ENCODE results near the gene SLC2A9. TPM values are rescaled to one million over a fixed set of nuclear protein-coding genes. Genes with fewer than 3 reads are reported as not detected.
A peak's percentile ranks its signal among the peaks of the same experiment; 100 is the strongest.

The SLC2A9 gene
- total and polyA plus RNA-seq, 2 of the 8 experiments (the other 6 are each of a cell fraction or from before 2014, with no cell fraction given) = 0.20 to 0.26 TPM

DNA sequence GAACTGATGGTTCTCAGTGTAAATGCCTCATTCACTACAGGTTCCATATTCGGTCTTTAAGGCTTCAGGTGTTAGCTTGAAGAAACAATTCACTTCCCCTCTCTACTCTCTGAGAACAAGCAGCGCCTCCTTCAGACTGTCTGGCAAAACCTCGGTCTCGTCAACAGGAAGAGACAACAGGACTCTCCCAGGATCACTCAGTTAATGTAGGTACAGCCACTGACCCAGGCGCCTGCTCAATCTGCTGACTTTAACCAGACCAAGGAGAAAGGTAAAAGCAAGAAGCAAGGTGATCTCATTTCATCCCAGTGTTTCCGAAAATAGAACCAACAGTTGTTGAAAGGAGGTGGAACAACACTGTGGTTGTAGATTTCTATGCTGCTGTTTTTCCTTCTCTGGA is 102.2 kb downstream of the SLC2A9 start:
- no peak overlapping the region for H3K4me3 ChIP-seq (ENCODE audit: extremely low read depth in 1 of 4, insufficient read depth in 2 of 4, low read depth in 3 of 4, low read length in 4 of 4)
- no peak overlapping the region for H4K5ac ChIP-seq (ENCODE audit: insufficient read length, low read depth, low read length)
- no peak overlapping the region for H3K14ac ChIP-seq (ENCODE audit: insufficient read length)
- ChIA-PET POLR2A (ENCODE audit: partially characterized antibody) (interaction anchor here (1.5 kb wide), 1 partner anchor 20 kb away, joined by 4 read pairs; no protein-coding TSS in a partner anchor), CTCF (ENCODE audit: partially characterized antibody) (interaction anchor here (0.9 to 7.8 kb wide), 17 partner anchors 8 to 216 kb away, joined by 3 to 64 read pairs (median 6); no protein-coding TSS in a partner anchor)
- 78% methylated on average over 6 of the region's 6 CpGs; no CpG with 5 or more reads in 1 of the 2 experiments for WGBS, 2 experiments (ENCODE audit: extremely low coverage in 1 of 2, insufficient coverage in 1 of 2, insufficient read length in 1 of 2, insufficient replicate concordance in 2 of 2, low coverage in 1 of 2, low lambda C conversion rate in 2 of 2, missing lambda C conversion rate in 1 of 2)
- no peak overlapping the region for H2BK12ac ChIP-seq (ENCODE audit: low read depth, low read length)
- no peaks in the 10 kb centered on the region for H3K36me3 ChIP-seq (ENCODE audit: control insufficient read depth in 2 of 4, insufficient read depth in 4 of 4, low read length in 3 of 4)
- H4K20me1 ChIP-seq (replicated peaks in 1 of 2; ENCODE audit: control insufficient read depth in 1 of 2, insufficient read depth in 2 of 2, low read length in 2 of 2) = no peaks in the 10 kb centered on the region
- H3K4me2 ChIP-seq (ENCODE audit: insufficient read depth in 1 of 2, low read depth in 2 of 2, low read length in 2 of 2) = no peak overlapping the region
- no peak overlapping the region for H3K27ac ChIP-seq (ENCODE audit: low read depth, low read length)
- H3K18ac ChIP-seq (ENCODE audit: extremely low read depth, low read length) = no peak overlapping the region
- H3K79me2 ChIP-seq (ENCODE audit: control insufficient read depth in 1 of 2, insufficient read depth in 2 of 2, low read length in 2 of 2) = no peaks in the 10 kb centered on the region
- no peak overlapping the region for H3K56ac ChIP-seq (replicated peaks; ENCODE audit: insufficient read length, low read depth, low read length)
- DNase-seq (ENCODE audit: low read depth in 1 of 2, low spot score in 2 of 2) (peak in 1 of 2 experiments; percentile 50), FAIRE-seq (peak; percentile 75)
- peaks cover 0 to 8% (median 4%) of the 10 kb centered on the region in 4 experiments; a peak in 3 of 7 replicates for H3K4me1 ChIP-seq (replicated peaks in 1 of 4; ENCODE audit: control insufficient read depth in 3 of 4, insufficient read depth in 4 of 4, low read length in 3 of 4)
- H4K8ac ChIP-seq (ENCODE audit: extremely low read depth, insufficient read depth, low read length) = no peak overlapping the region
- no peaks in the 10 kb centered on the region for H3K9me3 ChIP-seq (ENCODE audit: insufficient read depth in 2 of 2, low read depth in 1 of 2, low read length in 1 of 2)
- no peak overlapping the region for H2BK5ac ChIP-seq (ENCODE audit: low read depth, low read length)
- no peaks in the 10 kb centered on the region for H3K27me3 ChIP-seq (replicated peaks in 1 of 4; ENCODE audit: control insufficient read depth in 3 of 4, extremely low read depth in 1 of 4, insufficient read depth in 3 of 4, low read length in 3 of 4)
- H4K91ac ChIP-seq (replicated peaks; ENCODE audit: insufficient read length, low read length) = no peak overlapping the region
- no peaks in the 10 kb centered on the region for H3K79me1 ChIP-seq (ENCODE audit: low read depth, low read length)
- no peak overlapping the region for H3K23ac ChIP-seq (ENCODE audit: insufficient read length)
- H2BK120ac ChIP-seq (replicated peaks; ENCODE audit: low read depth, low read length) = no peak overlapping the region
- TF ChIP-seq, protein P1, sequence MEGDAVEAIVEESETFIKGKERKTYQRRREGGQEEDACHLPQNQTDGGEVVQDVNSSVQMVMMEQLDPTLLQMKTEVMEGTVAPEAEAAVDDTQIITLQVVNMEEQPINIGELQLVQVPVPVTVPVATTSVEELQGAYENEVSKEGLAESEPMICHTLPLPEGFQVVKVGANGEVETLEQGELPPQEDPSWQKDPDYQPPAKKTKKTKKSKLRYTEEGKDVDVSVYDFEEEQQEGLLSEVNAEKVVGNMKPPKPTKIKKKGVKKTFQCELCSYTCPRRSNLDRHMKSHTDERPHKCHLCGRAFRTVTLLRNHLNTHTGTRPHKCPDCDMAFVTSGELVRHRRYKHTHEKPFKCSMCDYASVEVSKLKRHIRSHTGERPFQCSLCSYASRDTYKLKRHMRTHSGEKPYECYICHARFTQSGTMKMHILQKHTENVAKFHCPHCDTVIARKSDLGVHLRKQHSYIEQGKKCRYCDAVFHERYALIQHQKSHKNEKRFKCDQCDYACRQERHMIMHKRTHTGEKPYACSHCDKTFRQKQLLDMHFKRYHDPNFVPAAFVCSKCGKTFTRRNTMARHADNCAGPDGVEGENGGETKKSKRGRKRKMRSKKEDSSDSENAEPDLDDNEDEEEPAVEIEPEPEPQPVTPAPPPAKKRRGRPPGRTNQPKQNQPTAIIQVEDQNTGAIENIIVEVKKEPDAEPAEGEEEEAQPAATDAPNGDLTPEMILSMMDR (IDR thresholded peaks at IDR 0.05; ENCODE audit: control extremely low read depth in 1 of 3, insufficient read depth in 1 of 3, low read depth in 1 of 3, low read length in 3 of 3) = peak; percentile 38 to 61 (median 44)
- TF ChIP-seq RAD21 (IDR thresholded peaks at IDR 0.05 in 1 of 2, conservative IDR thresholded peaks at IDR 0.05 in 1 of 2; ENCODE audit: low read depth in 2 of 2, low read length in 2 of 2) = peak; percentile 48 to 60
- TF ChIP-seq, protein P2, sequence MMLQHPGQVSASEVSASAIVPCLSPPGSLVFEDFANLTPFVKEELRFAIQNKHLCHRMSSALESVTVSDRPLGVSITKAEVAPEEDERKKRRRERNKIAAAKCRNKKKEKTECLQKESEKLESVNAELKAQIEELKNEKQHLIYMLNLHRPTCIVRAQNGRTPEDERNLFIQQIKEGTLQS (IDR thresholded peaks at IDR 0.05; ENCODE audit: insufficient read depth, low read depth, low read length) = no peak
- H2AFZ ChIP-seq (ENCODE audit: low read length) = no peak overlapping the region
- no peak overlapping the region for H2BK15ac ChIP-seq (ENCODE audit: low read length)
- no peak overlapping the region for H3K9ac ChIP-seq (replicated peaks in 1 of 4; ENCODE audit: extremely low read depth in 1 of 4, low read depth in 3 of 4, low read length in 3 of 4)
- H2AK5ac ChIP-seq (ENCODE audit: low read depth, low read length) = no peak overlapping the region
- no peak overlapping the region for H2BK20ac ChIP-seq (ENCODE audit: low read length)
- no peaks in the 10 kb centered on the region for H3K23me2 ChIP-seq (ENCODE audit: low read depth, low read length)
- no peak overlapping the region for H3K4ac ChIP-seq (replicated peaks; ENCODE audit: insufficient read length, low read depth, low read length)
